HEK293 (cell line): ENCODE results near the gene TBX15.

ENCODE experiments used
- ZNF416 ChIP-seq: fragments of 450-650 bp; formaldehyde crosslinking; IDR thresholded peaks from 2 replicates; pipeline ENCODE4 v1.5.1; 2016; ENCODE audit warnings: missing biosample characterization, missing genetic modification characterization
- TF ChIP-seq, protein P1 (sequence below): IDR thresholded peaks from 2 replicates; pipeline ENCODE4 v1.6.1; 2011; ENCODE audit warnings: mild to moderate bottlenecking, low read depth, low read length, borderline replicate concordance
- TF ChIP-seq, protein P2 (sequence below): fragments of 450-650 bp; formaldehyde crosslinking; IDR thresholded peaks from 2 replicates; pipeline ENCODE4 v1.5.1; 2017; ENCODE audit warnings: missing biosample characterization, missing genetic modification characterization
- TF ChIP-seq, protein P3 (sequence below): fragments of 450-650 bp; formaldehyde crosslinking; IDR thresholded peaks from 2 replicates; pipeline ENCODE4 v1.5.1; 2016; ENCODE audit warnings: missing biosample characterization, missing genetic modification characterization
- TF ChIP-seq, protein P4 (sequence below): fragments of 450-650 bp; formaldehyde crosslinking; IDR thresholded peaks from 2 replicates; pipeline ENCODE4 v1.5.1; 2017; ENCODE audit warnings: missing biosample characterization, missing genetic modification characterization

DNA sequence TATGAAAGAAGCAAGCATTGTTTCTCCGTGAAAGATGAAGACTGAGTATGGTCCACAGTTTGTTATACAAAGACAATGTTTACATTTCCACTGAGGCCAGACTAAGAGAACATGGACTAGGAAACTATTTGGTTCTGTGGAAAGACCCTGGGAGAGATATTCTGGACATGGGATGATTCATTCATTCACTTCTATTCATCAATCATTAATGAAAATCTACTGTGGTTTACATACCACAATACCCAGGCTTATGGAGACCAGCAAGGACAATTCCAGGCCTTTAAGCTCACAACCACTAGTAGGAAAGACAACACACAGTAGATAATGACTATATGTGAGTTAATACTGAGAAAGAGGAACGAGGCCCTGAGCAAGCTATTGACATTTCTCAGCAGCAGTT, 125.4 kb downstream of the TBX15 start:
- TF ChIP-seq, protein P1, sequence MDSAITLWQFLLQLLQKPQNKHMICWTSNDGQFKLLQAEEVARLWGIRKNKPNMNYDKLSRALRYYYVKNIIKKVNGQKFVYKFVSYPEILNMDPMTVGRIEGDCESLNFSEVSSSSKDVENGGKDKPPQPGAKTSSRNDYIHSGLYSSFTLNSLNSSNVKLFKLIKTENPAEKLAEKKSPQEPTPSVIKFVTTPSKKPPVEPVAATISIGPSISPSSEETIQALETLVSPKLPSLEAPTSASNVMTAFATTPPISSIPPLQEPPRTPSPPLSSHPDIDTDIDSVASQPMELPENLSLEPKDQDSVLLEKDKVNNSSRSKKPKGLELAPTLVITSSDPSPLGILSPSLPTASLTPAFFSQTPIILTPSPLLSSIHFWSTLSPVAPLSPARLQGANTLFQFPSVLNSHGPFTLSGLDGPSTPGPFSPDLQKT: no peak
- TF ChIP-seq, protein P2, sequence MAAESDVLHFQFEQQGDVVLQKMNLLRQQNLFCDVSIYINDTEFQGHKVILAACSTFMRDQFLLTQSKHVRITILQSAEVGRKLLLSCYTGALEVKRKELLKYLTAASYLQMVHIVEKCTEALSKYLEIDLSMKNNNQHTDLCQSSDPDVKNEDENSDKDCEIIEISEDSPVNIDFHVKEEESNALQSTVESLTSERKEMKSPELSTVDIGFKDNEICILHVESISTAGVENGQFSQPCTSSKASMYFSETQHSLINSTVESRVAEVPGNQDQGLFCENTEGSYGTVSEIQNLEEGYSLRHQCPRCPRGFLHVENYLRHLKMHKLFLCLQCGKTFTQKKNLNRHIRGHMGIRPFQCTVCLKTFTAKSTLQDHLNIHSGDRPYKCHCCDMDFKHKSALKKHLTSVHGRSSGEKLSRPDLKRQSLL (tag by site-specific recombination): no peak
- TF ChIP-seq, protein P3, sequence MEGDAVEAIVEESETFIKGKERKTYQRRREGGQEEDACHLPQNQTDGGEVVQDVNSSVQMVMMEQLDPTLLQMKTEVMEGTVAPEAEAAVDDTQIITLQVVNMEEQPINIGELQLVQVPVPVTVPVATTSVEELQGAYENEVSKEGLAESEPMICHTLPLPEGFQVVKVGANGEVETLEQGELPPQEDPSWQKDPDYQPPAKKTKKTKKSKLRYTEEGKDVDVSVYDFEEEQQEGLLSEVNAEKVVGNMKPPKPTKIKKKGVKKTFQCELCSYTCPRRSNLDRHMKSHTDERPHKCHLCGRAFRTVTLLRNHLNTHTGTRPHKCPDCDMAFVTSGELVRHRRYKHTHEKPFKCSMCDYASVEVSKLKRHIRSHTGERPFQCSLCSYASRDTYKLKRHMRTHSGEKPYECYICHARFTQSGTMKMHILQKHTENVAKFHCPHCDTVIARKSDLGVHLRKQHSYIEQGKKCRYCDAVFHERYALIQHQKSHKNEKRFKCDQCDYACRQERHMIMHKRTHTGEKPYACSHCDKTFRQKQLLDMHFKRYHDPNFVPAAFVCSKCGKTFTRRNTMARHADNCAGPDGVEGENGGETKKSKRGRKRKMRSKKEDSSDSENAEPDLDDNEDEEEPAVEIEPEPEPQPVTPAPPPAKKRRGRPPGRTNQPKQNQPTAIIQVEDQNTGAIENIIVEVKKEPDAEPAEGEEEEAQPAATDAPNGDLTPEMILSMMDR (tag by site-specific recombination): no peak
- TF ChIP-seq, protein P4, sequence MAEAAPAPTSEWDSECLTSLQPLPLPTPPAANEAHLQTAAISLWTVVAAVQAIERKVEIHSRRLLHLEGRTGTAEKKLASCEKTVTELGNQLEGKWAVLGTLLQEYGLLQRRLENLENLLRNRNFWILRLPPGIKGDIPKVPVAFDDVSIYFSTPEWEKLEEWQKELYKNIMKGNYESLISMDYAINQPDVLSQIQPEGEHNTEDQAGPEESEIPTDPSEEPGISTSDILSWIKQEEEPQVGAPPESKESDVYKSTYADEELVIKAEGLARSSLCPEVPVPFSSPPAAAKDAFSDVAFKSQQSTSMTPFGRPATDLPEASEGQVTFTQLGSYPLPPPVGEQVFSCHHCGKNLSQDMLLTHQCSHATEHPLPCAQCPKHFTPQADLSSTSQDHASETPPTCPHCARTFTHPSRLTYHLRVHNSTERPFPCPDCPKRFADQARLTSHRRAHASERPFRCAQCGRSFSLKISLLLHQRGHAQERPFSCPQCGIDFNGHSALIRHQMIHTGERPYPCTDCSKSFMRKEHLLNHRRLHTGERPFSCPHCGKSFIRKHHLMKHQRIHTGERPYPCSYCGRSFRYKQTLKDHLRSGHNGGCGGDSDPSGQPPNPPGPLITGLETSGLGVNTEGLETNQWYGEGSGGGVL (tag by site-specific recombination): no peak
- no peak for TF ChIP-seq ZNF416
